Adipocyte (in vitro differentiated cells): Measurements from ENCODE around the gene AGPAT2.
A peak's percentile ranks its signal among the peaks of the same experiment; 100 is the strongest.

ENCODE experiments used
- DNase-seq: peaks from one replicate; pipeline ENCODE4 v3.0.0-alpha.2; 2015; ENCODE audit warnings: low read depth
- H3K27me3 ChIP-seq: replicated peaks from 2 replicates; pipeline ENCODE4 v1.7.0; 2013; ENCODE audit warnings: mild to moderate bottlenecking, low read length, moderate library complexity; ENCODE audit not compliant: control insufficient read depth, insufficient read depth
- H3K36me3 ChIP-seq: 2 replicates; pipeline ENCODE4 v1.7.0; 2013; ENCODE audit warnings: low read length, mild to moderate bottlenecking, moderate library complexity; ENCODE audit not compliant: control insufficient read depth, insufficient read depth, severe bottlenecking
- H3K4me1 ChIP-seq: 2 replicates; pipeline ENCODE4 v1.7.0; 2013; ENCODE audit warnings: mild to moderate bottlenecking, low read length, moderate library complexity; ENCODE audit not compliant: control insufficient read depth, insufficient read depth
- H3K4me3 ChIP-seq: 2 replicates; pipeline ENCODE4 v1.7.0; 2013; ENCODE audit warnings: mild to moderate bottlenecking, low read length, moderate library complexity
- H3K9ac ChIP-seq: 2 replicates; pipeline ENCODE4 v1.7.0; 2013; ENCODE audit warnings: mild to moderate bottlenecking, low read length, moderate library complexity
- H3K9me3 ChIP-seq: 2 replicates; pipeline ENCODE4 v1.7.0; 2013; ENCODE audit warnings: mild to moderate bottlenecking, low read length, moderate library complexity; ENCODE audit not compliant: control insufficient read depth

AGPAT2 gene

DNA sequence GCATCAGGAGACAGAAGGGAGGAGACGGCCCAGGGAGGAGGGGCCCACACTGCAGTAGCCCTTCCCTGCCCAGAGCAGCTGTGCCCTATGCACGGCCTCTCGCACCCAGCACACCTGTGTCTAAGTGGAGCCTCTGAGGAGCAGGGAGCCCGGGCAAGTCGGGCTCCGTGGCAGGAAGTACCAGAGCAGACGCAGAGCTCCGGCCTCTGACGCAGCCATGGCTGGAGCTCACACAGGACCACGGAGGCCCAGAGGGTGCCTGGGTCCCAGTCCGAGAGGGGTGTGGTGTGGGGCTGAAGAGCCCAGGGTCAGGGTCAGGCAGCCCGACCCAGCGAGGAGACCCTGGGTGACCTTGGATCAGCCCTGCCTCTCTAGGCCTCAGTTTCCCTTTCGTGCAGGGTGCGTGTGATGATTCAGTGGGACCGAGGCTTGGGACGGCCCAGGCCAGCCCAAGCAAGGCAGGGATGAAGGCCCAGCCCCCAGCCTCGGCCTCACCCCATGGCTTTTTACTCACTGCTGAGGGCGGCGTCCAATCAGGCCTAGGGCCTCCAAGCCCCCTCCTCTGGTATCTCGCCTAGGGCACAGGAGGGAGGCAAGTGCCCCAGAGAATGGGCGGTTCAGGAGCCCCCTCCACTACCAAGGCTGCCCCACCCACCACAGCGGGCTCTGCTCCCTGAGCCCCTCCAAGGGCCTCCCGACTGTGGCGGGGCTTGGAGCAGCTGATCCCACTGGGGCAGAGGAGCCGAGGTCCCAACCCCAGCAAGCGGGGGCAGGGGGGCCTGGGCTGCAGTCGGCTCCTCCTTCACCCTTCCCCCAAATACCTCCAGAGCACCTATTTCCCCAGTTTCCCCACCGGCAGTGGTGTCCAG lies 4.3 kb upstream of the AGPAT2 start:
- H3K36me3 ChIP-seq: no peaks in the 10 kb centered on the region
- no peak overlapping the region for H3K9ac ChIP-seq
- H3K4me3 ChIP-seq: no peak overlapping the region
- H3K9me3 ChIP-seq: no peaks in the 10 kb centered on the region
- H3K27me3 ChIP-seq: peaks cover 8% of the 10 kb centered on the region
- no peaks in the 10 kb centered on the region for H3K4me1 ChIP-seq
- no peak for DNase-seq

DNA sequence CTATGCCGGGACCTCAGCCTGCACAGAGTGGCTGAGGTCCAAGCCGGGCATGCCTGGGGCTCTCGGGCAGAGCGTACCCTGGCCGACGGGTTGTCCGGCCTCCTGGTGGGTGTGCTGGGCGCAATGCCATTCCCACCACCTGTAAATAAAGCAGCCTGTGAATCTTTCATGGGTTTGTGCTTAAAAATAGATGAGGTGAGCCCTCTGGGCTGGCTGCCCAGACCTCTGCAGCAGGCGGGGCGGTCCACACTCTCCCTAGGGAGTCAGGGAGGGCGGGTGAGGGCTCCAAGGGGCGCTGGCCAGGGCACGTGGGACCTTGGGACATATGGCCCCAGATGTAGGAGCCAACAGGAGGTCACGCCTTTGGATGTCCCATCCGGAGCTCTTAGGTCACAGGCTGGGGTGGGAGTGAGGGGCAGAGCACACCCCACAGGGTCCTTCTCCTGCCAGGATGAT lies 3.6 kb upstream of the AGPAT2 start:
- Histone ChIP-seq H3K9ac (no peak overlapping the region), H3K4me3 (no peak overlapping the region), H3K36me3 (no peaks in the 10 kb centered on the region), H3K27me3 (peaks cover 2% of the 10 kb centered on the region), H3K4me1 (peaks cover 3% of the 10 kb centered on the region), H3K9me3 (no peaks in the 10 kb centered on the region)
- DNase-seq: no peak

DNA sequence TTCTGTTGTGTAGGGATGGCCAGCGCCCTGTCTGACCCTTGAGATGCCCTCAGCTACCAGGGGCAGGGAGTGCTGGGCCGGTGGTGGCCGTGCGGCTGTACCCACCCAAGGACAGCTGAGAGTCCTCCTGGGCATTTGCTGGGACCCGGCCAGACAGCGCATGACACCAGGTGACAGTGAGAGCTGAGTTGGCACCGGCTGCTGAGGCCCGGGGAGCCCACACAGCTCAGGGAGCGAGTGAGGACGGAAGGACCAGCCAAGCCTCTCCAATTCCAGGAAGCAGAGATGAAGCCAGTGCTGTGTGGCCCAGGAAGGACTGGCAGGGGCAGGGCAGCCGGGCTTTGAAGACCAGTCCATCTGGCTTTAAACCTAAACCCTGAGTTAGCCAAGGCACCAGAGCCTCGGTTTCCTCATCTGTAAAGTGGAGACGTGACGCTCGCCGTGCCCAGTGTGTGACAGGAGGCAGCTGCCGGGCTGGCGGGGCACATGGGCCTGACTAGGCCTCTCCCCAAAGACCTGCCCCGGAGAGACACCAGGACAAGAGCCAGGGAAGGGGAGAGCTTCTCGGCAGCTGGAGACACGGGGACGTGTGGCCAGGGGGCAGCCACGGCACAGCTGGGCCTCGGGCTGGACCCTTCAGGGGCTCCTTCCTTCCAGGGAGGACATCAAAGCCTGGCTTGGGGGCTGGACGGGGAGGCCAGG lies 3.0 kb upstream of the AGPAT2 start:
- H3K4me3 ChIP-seq: no peak overlapping the region
- H3K4me1 ChIP-seq: peaks cover 6% of the 10 kb centered on the region
- H3K9me3 ChIP-seq: no peaks in the 10 kb centered on the region
- no peak overlapping the region for H3K9ac ChIP-seq
- no peaks in the 10 kb centered on the region for H3K36me3 ChIP-seq
- H3K27me3 ChIP-seq: no peaks in the 10 kb centered on the region
- no peak for DNase-seq

DNA sequence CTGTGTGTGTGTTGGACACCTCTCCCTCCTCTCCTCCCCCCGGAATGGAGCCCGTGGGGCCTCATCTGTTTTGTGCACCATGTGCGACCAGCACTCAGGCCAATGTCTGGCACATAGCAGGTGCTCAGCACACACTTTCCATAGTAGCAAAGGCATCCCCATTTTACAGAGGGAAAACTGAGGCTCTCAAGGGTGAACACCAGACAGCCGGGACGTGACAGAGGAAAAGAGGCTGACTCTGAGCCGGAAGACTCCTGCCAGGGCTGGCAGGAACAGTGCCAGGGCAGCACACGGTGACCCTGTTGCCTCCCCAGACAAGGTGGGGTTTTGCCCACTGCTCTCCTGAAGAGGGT lies 1.8 kb upstream of the AGPAT2 start:
- H3K27me3 ChIP-seq: no peaks in the 10 kb centered on the region
- no peak overlapping the region for H3K9ac ChIP-seq
- peaks cover 7% of the 10 kb centered on the region for H3K36me3 ChIP-seq
- no peak for DNase-seq
- H3K4me1 ChIP-seq: peaks cover 13% of the 10 kb centered on the region
- no peaks in the 10 kb centered on the region for H3K9me3 ChIP-seq
- H3K4me3 ChIP-seq: no peak overlapping the region

DNA sequence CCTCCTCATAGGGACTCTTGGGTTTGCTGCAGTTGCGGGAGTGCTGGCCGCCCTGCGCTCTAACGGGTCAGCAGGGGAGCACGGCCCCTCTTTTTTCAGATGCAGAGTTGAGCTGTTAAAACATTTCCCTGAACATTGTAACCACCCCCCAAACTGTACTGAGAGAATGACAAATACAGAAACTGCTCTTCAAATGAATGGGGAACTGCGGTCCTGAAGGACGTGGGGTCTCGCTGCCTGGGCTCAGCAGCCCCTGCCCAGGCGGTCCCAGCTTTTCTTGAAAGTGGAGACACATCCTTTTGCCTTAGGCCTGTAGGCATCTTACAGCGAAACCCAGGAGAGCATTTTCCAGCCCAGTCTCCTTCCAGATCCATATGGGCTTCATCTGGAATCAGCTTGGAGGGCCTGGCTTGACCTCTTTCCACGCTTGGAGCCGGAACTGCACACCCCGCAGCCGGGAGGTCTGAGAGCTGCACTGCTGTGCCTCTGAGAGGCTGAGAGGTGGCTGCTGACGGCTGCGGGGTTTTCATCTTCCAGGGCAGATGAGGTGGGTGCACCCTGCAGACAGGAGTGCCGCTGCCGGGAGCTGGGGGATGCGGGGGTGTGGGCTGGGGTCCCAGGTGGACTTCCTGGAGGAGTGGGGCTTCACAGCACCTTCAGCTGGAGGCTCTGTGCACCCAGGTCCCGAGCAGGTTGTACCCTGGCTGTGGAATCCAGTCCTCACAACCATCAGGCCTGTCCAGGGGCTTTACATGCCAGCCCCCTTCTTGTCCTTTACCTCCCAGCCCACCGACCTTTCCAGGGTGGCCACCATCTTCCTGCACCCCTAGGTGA lies 1.2 kb upstream of the AGPAT2 start:
- peaks cover 12% of the 10 kb centered on the region for H3K36me3 ChIP-seq
- no peak for DNase-seq
- H3K27me3 ChIP-seq: no peaks in the 10 kb centered on the region
- no peak overlapping the region for H3K9ac ChIP-seq
- no peak overlapping the region for H3K4me3 ChIP-seq
- no peaks in the 10 kb centered on the region for H3K9me3 ChIP-seq
- peaks cover 19% of the 10 kb centered on the region for H3K4me1 ChIP-seq

DNA sequence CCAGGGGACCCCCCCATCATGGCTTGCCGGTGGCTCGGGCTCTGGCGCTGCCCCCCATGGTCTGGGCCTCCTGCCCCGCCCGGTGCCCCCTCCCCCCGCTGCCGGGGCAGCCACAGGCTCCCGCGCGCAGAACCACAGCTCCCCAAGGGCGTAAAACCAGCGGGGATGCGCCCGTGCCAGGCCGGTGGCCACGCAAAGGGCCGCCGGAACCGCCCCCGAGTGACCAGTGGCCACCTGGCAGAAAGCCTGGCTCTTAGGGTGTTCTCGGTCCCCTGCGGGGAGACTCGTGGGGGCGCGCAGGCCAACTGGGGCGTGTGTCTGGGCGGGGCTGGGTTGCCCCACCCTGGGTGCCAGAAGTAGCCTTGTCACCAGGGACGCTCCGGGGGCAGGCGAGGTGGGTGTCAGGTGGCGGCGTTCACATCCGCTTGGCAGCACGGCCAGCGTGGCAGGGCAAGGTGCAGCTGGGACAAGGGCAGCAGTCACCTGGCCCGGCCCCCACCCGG lies 515 bp upstream of the AGPAT2 start:
- peaks cover 23% of the 10 kb centered on the region for H3K4me1 ChIP-seq
- no peak for DNase-seq
- no peak overlapping the region for H3K4me3 ChIP-seq
- H3K27me3 ChIP-seq: no peaks in the 10 kb centered on the region
- peaks cover 12% of the 10 kb centered on the region for H3K36me3 ChIP-seq
- H3K9me3 ChIP-seq: no peaks in the 10 kb centered on the region
- no peak overlapping the region for H3K9ac ChIP-seq

DNA sequence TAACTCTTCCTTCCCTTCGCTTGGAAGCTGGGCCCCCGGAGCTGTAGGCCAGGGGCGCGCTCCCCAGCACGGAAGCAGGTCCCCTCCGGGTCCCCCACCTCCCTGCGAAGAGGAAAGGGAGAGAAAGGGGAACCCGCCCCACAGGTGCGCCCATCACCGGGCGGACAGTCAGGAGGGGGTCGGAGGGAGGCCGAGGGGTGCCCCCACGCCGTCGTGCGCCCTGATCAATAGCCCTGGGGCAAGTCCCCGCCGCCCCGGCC lies 793 bp downstream of the AGPAT2 start:
- Histone ChIP-seq H3K4me1 (peaks cover 36% of the 10 kb centered on the region), H3K27me3 (no peaks in the 10 kb centered on the region), H3K9ac (peak overlapping the region; percentile 96), H3K9me3 (no peaks in the 10 kb centered on the region), H3K36me3 (peaks cover 12% of the 10 kb centered on the region), H3K4me3 (peak overlapping the region; percentile 93)
- no peak for DNase-seq

GRCh38 chr9:136685790-136686533 lies 1.3 kb downstream of the AGPAT2 start:
- Histone ChIP-seq H3K27me3 (no peaks in the 10 kb centered on the region), H3K4me1 (peaks cover 36% of the 10 kb centered on the region), H3K36me3 (peaks cover 12% of the 10 kb centered on the region), H3K4me3 (peak overlapping the region; percentile 93), H3K9me3 (no peaks in the 10 kb centered on the region), H3K9ac (peak overlapping the region; percentile 96)
- DNase-seq: peak; percentile 63

DNA sequence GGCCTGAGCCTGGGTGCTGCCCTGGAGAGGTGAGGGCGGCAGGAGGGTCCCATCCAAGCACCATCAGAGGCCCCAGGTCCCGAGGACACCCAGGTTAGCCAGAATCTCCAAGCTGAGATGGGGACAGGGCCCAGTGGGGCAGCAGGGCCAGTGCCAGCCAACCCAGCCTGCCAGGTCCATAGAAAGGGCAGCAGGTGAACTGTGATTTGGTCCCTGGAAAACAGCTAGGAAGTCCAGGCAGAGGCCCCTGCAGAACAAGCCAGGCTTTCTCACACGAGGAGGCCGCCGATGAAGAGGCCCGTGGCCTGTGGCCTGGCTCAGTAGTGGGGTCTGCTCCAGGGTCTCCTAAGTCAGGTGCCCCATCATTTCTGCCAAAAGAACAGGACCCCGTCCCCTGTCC lies 2.0 kb downstream of the AGPAT2 start:
- Histone ChIP-seq H3K9me3 (no peaks in the 10 kb centered on the region), H3K27me3 (no peaks in the 10 kb centered on the region), H3K4me3 (peak overlapping the region; percentile 93), H3K9ac (peak overlapping the region; percentile 96), H3K4me1 (peaks cover 36% of the 10 kb centered on the region), H3K36me3 (peaks cover 12% of the 10 kb centered on the region)
- DNase-seq: no peak

DNA sequence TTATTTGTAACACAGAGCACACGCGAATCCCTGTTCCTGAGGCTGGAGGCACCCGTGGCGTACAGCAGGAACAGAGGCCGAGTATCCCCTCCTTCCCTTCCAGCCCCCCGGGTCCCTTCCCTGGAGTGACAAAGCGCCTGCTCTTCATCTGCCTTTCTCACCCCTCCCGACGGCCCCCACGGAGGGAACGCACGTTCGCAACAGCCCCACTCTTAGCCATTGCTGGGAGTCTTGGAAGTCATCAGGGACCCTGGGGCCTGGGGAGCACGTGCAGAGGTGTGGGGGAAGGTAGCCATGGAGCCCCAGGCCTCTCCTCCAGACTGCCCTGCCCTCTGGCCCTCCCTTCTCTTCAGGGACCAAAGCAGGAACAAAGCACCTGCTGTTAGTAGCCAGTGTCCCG lies 2.5 kb downstream of the AGPAT2 start:
- no peaks in the 10 kb centered on the region for H3K9me3 ChIP-seq
- H3K4me3 ChIP-seq: peak overlapping the region; percentile 93
- peak overlapping the region; percentile 96 for H3K9ac ChIP-seq
- DNase-seq: no peak
- no peaks in the 10 kb centered on the region for H3K27me3 ChIP-seq
- H3K36me3 ChIP-seq: peaks cover 12% of the 10 kb centered on the region
- peaks cover 36% of the 10 kb centered on the region for H3K4me1 ChIP-seq
